Breast epithelium (tissue), 3 donors: ENCODE results near the gene HYAL3.

ENCODE experiments used
- POLR2A ChIP-seq: fragments of 450-650 bp; IDR thresholded peaks from one replicate; pipeline ENCODE4 v1.6.1; 2016; ENCODE audit warnings: antibody characterized with exemption, mild to moderate bottlenecking, moderate library complexity
- TF ChIP-seq, protein P1 (sequence below), 3 donors: fragments of 450-650 bp; IDR thresholded peaks; one replicate each; pipeline ENCODE4 v1.5.1; 2016 to 2017; ENCODE audit warnings: antibody characterized with exemption in 3 of 3, mild to moderate bottlenecking in 3 of 3, moderate library complexity in 3 of 3

DNA sequence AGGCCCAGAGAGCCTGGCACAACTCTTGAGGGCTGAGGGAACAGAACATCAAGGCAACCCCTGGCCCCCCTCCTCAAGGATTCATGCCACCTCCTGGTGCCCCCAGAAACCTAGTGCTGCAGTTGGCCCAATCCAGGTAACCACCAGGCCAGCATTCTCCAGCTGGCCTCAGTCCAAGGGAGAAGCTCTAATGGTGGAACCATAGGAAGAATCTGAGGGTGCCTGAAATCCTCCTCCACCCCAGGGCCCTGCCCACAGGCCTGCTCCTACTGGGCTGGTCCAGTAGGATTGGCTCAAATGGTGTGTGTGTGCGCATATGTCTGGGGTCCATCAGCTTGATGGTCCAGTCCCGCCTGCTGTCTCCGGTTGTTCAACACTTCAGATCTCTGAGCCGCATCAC, 15.6 kb upstream of the HYAL3 start:
- TF ChIP-seq, protein P1, sequence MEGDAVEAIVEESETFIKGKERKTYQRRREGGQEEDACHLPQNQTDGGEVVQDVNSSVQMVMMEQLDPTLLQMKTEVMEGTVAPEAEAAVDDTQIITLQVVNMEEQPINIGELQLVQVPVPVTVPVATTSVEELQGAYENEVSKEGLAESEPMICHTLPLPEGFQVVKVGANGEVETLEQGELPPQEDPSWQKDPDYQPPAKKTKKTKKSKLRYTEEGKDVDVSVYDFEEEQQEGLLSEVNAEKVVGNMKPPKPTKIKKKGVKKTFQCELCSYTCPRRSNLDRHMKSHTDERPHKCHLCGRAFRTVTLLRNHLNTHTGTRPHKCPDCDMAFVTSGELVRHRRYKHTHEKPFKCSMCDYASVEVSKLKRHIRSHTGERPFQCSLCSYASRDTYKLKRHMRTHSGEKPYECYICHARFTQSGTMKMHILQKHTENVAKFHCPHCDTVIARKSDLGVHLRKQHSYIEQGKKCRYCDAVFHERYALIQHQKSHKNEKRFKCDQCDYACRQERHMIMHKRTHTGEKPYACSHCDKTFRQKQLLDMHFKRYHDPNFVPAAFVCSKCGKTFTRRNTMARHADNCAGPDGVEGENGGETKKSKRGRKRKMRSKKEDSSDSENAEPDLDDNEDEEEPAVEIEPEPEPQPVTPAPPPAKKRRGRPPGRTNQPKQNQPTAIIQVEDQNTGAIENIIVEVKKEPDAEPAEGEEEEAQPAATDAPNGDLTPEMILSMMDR (IDR thresholded peaks at IDR 0.05) = no peak
- TF ChIP-seq POLR2A = no peak
